HCT116 (cell line): Measurements from ENCODE around the gene PTPRCAP. TPM values are rescaled to one million over a fixed set of nuclear protein-coding genes. Genes with fewer than 3 reads are reported as not detected.

Experiments
- ATAC-seq: fragments of 200-7000 bp; cut with Tn5 transposase; 2 replicates; pipeline ENCODE4 v1.9.1; 2020; ENCODE audit warnings: mild to moderate bottlenecking, moderate library complexity
- BruUV-seq: library from RNA; stranded (reverse); fragments of 400-500 nt; replicated peaks from 2 replicates; lab custom pipeline; 2021; lab: Mats Ljungman, UMichigan
- CTCF ChIA-PET: fragments of 300-600 bp; sonication (Branson Sonifier 250); formaldehyde crosslinking; loops from one replicate; lab custom pipeline; 2021; ENCODE audit warnings: antibody characterized with exemption; lab: Charles Lee
- POLR2A ChIA-PET: fragments of 300-600, 350-600 bp; sonication (Branson Sonifier 250); formaldehyde crosslinking; loops from one replicate; lab custom pipeline; 2021; ENCODE audit warnings: antibody characterized with exemption; lab: Charles Lee
- RAD21 ChIA-PET, 2 experiments: fragments of 300-600 bp; sonication (Branson Sonifier 250); formaldehyde crosslinking; loops; one replicate each; lab custom pipeline; 2023; ENCODE audit warnings: low total read pairs in 2 of 2; ENCODE audit not compliant: uncharacterized antibody in 2 of 2, unreplicated experiment in 2 of 2, low non-redundant PET in 1 of 2; lab: Charles Lee
- DNase-seq: peaks from one replicate; pipeline ENCODE4 v3.0.0-alpha.2; 2010; ENCODE audit warnings: low read depth, low spot score
- H2AFZ ChIP-seq: fragments of 200-600 bp; shearing (Covaris generic), sonication (generic); 2 replicates; pipeline ENCODE4 v1.6.1; 2017; ENCODE audit warnings: low read depth, mixed run types, mixed read lengths, antibody characterized with exemption, low read length; ENCODE audit not compliant: poor library complexity, severe bottlenecking
- H3K27ac ChIP-seq: 2 replicates; pipeline ENCODE4 v1.5.1; 2012; ENCODE audit warnings: low read depth, low read length
- H3K27me3 ChIP-seq: fragments of 200-600 bp; sonication (generic); 2 replicates; pipeline ENCODE4 v1.6.1; 2016; ENCODE audit warnings: mixed run types, low read length, mixed read lengths; ENCODE audit not compliant: insufficient read depth
- H3K36me3 ChIP-seq, 2 experiments: fragments of 200-500 bp in 1 of 2; fragments of 200-600 bp in 1 of 2; sonication (Bioruptor generic) in 1 of 2; sonication (generic) in 1 of 2; 2 replicates each; pipeline versions ENCODE4 v1.5.1 to v1.6.1; 2014 to 2016; ENCODE audit warnings: low read length in 2 of 2, inconsistent platforms in 1 of 2, mixed read lengths in 1 of 2, mixed run types in 1 of 2; ENCODE audit not compliant: insufficient read depth in 2 of 2, control insufficient read depth in 1 of 2
- H3K4me1 ChIP-seq, 2 experiments: fragments of 200-600 bp in 1 of 2; sonication (generic) in 1 of 2; 2 replicates each; pipeline versions ENCODE4 v1.5.1 to v1.6.1; 2012 to 2017; ENCODE audit warnings: low read length in 2 of 2, inconsistent platforms in 1 of 2, mild to moderate bottlenecking in 1 of 2, mixed read lengths in 1 of 2, mixed run types in 1 of 2, moderate library complexity in 1 of 2; ENCODE audit not compliant: insufficient read depth in 2 of 2, control insufficient read depth in 1 of 2
- H3K4me2 ChIP-seq: fragments of 200-600 bp; sonication (generic); 2 replicates; pipeline ENCODE4 v1.6.1; 2017; ENCODE audit warnings: mixed run types, low read length, mixed read lengths
- H3K4me3 ChIP-seq, 2 experiments: fragments of 200-600 bp in 1 of 2; sonication (generic) in 1 of 2; replicated peaks in 1 of 2; 2 replicates each; pipeline ENCODE4 v1.5.1; 2011 to 2016; ENCODE audit warnings: low read length in 2 of 2, control low read depth in 1 of 2, low read depth in 1 of 2, mild to moderate bottlenecking in 1 of 2, mixed read lengths in 1 of 2, mixed run types in 1 of 2
- H3K79me2 ChIP-seq: fragments of 200-600 bp; sonication (generic); 2 replicates; pipeline ENCODE4 v1.6.1; 2017; ENCODE audit warnings: mild to moderate bottlenecking, mixed run types, low read length, moderate library complexity, mixed read lengths; ENCODE audit not compliant: insufficient read depth
- H3K9ac ChIP-seq: fragments of 200-600 bp; sonication (generic); 2 replicates; pipeline ENCODE4 v1.6.1; 2016; ENCODE audit warnings: low read length, mixed read lengths
- H3K9me2 ChIP-seq: fragments of 200-600 bp; sonication (generic), shearing (Covaris generic); 2 replicates; pipeline ENCODE4 v1.6.1; 2017; ENCODE audit warnings: mixed run types, mild to moderate bottlenecking, moderate library complexity; ENCODE audit not compliant: insufficient read depth
- H3K9me3 ChIP-seq, 2 experiments: fragments of 200-500 bp in 1 of 2; fragments of 200-600 bp in 1 of 2; sonication (Bioruptor generic) in 1 of 2; sonication (generic) in 1 of 2; 2 replicates each; pipeline ENCODE4 v1.6.1; 2014 to 2017; ENCODE audit warnings: low read length in 2 of 2, mixed read lengths in 2 of 2, inconsistent platforms in 1 of 2, low read depth in 1 of 2, mild to moderate bottlenecking in 1 of 2, mixed run types in 1 of 2, moderate library complexity in 1 of 2; ENCODE audit not compliant: control insufficient read depth in 1 of 2, insufficient read depth in 1 of 2
- H4K20me1 ChIP-seq: fragments of 200-600 bp; sonication (generic), shearing (Covaris generic); 2 replicates; pipeline ENCODE4 v1.6.1; 2017; ENCODE audit warnings: mixed run types, mild to moderate bottlenecking, moderate library complexity; ENCODE audit not compliant: insufficient read depth
- ATF3 ChIP-seq: IDR thresholded peaks from 2 replicates; pipeline ENCODE4 v1.6.1; 2012
- CEBPB ChIP-seq: IDR thresholded peaks from 2 replicates; pipeline ENCODE4 v1.6.1; 2012; ENCODE audit warnings: low read depth
- EGR1 ChIP-seq: IDR thresholded peaks from 2 replicates; pipeline ENCODE4 v1.6.1; 2012; ENCODE audit warnings: low read depth
- ELF1 ChIP-seq: IDR thresholded peaks from 2 replicates; pipeline ENCODE4 v1.6.1; 2012; ENCODE audit warnings: low read depth, borderline replicate concordance
- EZH2 ChIP-seq: fragments of 200-600 bp; sonication (generic); IDR thresholded peaks from 2 replicates; pipeline ENCODE4 v1.6.1; 2017; ENCODE audit warnings: antibody characterized with exemption, mixed run types
- EZH2phosphoT487 ChIP-seq: fragments of 200-600 bp; IDR thresholded peaks from 2 replicates; pipeline ENCODE4 v1.6.1; 2018; ENCODE audit warnings: antibody characterized with exemption, borderline replicate concordance
- FOSL1 ChIP-seq: IDR thresholded peaks from 2 replicates; pipeline ENCODE4 v1.6.1; 2012; ENCODE audit warnings: low read depth
- JUND ChIP-seq: IDR thresholded peaks from 2 replicates; pipeline ENCODE4 v1.6.1; 2012
- RAD21 ChIP-seq: IDR thresholded peaks from 2 replicates; pipeline ENCODE4 v1.6.1; 2012; ENCODE audit warnings: low read depth, mild to moderate bottlenecking
- SP1 ChIP-seq: IDR thresholded peaks from 2 replicates; pipeline ENCODE4 v1.6.1; 2012; ENCODE audit warnings: low read depth
- SRF ChIP-seq: IDR thresholded peaks from 2 replicates; pipeline ENCODE4 v1.6.1; 2012; ENCODE audit warnings: low read depth
- TCF7L2 ChIP-seq: IDR thresholded peaks from 2 replicates; pipeline ENCODE4 v1.7.0; 2011; ENCODE audit warnings: borderline replicate concordance, inconsistent platforms; ENCODE audit not compliant: insufficient read depth, insufficient read length; ENCODE audit errors: extremely low read depth
- ZBTB33 ChIP-seq: IDR thresholded peaks from 2 replicates; pipeline ENCODE4 v1.6.1; 2011; ENCODE audit warnings: mild to moderate bottlenecking, low read length, moderate library complexity; ENCODE audit not compliant: insufficient replicate concordance; ENCODE audit errors: extremely low read depth
- ZFX ChIP-seq: fragments of 450-650 bp; IDR thresholded peaks from 2 replicates; pipeline ENCODE4 v1.6.1; 2017
- intact Hi-C: fragments of 100-400 bp; cut with micrococcal nuclease; formaldehyde crosslinking; loops from 2 replicates; pipeline ENCODE4 v1.10.0; 2022
- total RNA-seq: library from RNA; stranded (reverse); gene quantifications from one replicate; pipeline ENCODE4 v1.2.1, GENCODE V29; 2021; ENCODE audit not compliant: unreplicated experiment
- TF ChIP-seq, protein P1 (sequence below): IDR thresholded peaks from 2 replicates; pipeline ENCODE4 v1.6.1; 2012
- TF ChIP-seq, protein P2 (sequence below), 3 experiments: fragments of 200-600 bp in 1 of 3; sonication (generic) in 1 of 3; IDR thresholded peaks in 2 of 3; conservative IDR thresholded peaks in 1 of 3; 2 replicates each; pipeline ENCODE4 v1.5.1; 2012 to 2017; ENCODE audit warnings: low read depth in 2 of 3, low read length in 2 of 3, antibody characterized with exemption in 1 of 3, borderline replicate concordance in 1 of 3, control low read depth in 1 of 3, mild to moderate bottlenecking in 1 of 3, mixed read lengths in 1 of 3, mixed run types in 1 of 3, moderate library complexity in 1 of 3; ENCODE audit not compliant: insufficient read depth in 1 of 3
- TF ChIP-seq, protein P3 (sequence below): IDR thresholded peaks from 2 replicates; pipeline ENCODE4 v1.6.1; 2012; ENCODE audit warnings: low read depth

PTPRCAP gene
- total RNA-seq, 1 experiment from 2014 or later, result 1.4 TPM

- Histone ChIP-seq H3K4me1 (no peaks in the 10 kb centered on the region), H3K4me3 (no peak overlapping the region), H3K36me3 (no peaks in the 10 kb centered on the region), H3K9me3 (no peaks in the 10 kb centered on the region), H3K27ac (no peak overlapping the region; the same call in 1 of the 2 replicates), H3K9me2 (no peaks in the 10 kb centered on the region), H3K79me2 (no peaks in the 10 kb centered on the region), H4K20me1 (no peaks in the 10 kb centered on the region), H3K27me3 (no peaks in the 10 kb centered on the region), H3K4me2 (no peak overlapping the region), H3K9ac (no peak overlapping the region), H2AFZ (no peak overlapping the region)
- ChIA-PET POLR2A (no interaction called here), RAD21 (no interaction called here), CTCF (no interaction called here)
- no TSS peak for BruUV-seq
- TF ChIP-seq, protein P1, sequence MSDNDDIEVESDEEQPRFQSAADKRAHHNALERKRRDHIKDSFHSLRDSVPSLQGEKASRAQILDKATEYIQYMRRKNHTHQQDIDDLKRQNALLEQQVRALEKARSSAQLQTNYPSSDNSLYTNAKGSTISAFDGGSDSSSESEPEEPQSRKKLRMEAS, result no peak
- TF ChIP-seq EGR1, result no peak
- no peak for TF ChIP-seq CEBPB
- TF ChIP-seq ATF3, result no peak
- TF ChIP-seq, protein P2, sequence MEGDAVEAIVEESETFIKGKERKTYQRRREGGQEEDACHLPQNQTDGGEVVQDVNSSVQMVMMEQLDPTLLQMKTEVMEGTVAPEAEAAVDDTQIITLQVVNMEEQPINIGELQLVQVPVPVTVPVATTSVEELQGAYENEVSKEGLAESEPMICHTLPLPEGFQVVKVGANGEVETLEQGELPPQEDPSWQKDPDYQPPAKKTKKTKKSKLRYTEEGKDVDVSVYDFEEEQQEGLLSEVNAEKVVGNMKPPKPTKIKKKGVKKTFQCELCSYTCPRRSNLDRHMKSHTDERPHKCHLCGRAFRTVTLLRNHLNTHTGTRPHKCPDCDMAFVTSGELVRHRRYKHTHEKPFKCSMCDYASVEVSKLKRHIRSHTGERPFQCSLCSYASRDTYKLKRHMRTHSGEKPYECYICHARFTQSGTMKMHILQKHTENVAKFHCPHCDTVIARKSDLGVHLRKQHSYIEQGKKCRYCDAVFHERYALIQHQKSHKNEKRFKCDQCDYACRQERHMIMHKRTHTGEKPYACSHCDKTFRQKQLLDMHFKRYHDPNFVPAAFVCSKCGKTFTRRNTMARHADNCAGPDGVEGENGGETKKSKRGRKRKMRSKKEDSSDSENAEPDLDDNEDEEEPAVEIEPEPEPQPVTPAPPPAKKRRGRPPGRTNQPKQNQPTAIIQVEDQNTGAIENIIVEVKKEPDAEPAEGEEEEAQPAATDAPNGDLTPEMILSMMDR (IDR thresholded peaks at IDR 0.05 in 2 of 3, conservative IDR thresholded peaks at IDR 0.05 in 1 of 3; ENCODE audit: borderline replicate concordance in 1 of 3, insufficient read depth in 1 of 3, low read depth in 2 of 3, low read length in 2 of 3), result no peak
- no peak for TF ChIP-seq ZBTB33
- TF ChIP-seq, protein P3, sequence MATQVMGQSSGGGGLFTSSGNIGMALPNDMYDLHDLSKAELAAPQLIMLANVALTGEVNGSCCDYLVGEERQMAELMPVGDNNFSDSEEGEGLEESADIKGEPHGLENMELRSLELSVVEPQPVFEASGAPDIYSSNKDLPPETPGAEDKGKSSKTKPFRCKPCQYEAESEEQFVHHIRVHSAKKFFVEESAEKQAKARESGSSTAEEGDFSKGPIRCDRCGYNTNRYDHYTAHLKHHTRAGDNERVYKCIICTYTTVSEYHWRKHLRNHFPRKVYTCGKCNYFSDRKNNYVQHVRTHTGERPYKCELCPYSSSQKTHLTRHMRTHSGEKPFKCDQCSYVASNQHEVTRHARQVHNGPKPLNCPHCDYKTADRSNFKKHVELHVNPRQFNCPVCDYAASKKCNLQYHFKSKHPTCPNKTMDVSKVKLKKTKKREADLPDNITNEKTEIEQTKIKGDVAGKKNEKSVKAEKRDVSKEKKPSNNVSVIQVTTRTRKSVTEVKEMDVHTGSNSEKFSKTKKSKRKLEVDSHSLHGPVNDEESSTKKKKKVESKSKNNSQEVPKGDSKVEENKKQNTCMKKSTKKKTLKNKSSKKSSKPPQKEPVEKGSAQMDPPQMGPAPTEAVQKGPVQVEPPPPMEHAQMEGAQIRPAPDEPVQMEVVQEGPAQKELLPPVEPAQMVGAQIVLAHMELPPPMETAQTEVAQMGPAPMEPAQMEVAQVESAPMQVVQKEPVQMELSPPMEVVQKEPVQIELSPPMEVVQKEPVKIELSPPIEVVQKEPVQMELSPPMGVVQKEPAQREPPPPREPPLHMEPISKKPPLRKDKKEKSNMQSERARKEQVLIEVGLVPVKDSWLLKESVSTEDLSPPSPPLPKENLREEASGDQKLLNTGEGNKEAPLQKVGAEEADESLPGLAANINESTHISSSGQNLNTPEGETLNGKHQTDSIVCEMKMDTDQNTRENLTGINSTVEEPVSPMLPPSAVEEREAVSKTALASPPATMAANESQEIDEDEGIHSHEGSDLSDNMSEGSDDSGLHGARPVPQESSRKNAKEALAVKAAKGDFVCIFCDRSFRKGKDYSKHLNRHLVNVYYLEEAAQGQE, result no peak
- TF ChIP-seq ZFX, result no peak
- no peak for TF ChIP-seq EZH2
- TF ChIP-seq JUND, result no peak
- TF ChIP-seq TCF7L2, result no peak
- no peak for TF ChIP-seq SP1
- no peak for TF ChIP-seq ELF1
- TF ChIP-seq FOSL1, result no peak
- TF ChIP-seq RAD21, result no peak
- TF ChIP-seq SRF, result no peak
- TF ChIP-seq EZH2phosphoT487, result no peak
- ATAC-seq, result peak; percentile 28; the same call in 1 of the 2 replicates
- intact Hi-C loops, result no loop called here
- DNase-seq, result no peak
These were observed 14.1 kb upstream of the PTPRCAP start for GRCh38 chr11:67451658-67451976.
